GM08714 (cell line): Measurements from ENCODE around the gene SLC25A18.

Experiments used
- H3K4me3 ChIP-seq: fragments of 200-500 bp; sonication (Bioruptor generic); 2 replicates; pipeline ENCODE4 v1.5.1; 2014; ENCODE audit warnings: mild to moderate bottlenecking, low read length, inconsistent platforms
- ZNF274 ChIP-seq: IDR thresholded peaks from 2 replicates; pipeline ENCODE4 v1.6.1; 2012; ENCODE audit warnings: mild to moderate bottlenecking, low read depth, low read length

SLC25A18 gene

DNA sequence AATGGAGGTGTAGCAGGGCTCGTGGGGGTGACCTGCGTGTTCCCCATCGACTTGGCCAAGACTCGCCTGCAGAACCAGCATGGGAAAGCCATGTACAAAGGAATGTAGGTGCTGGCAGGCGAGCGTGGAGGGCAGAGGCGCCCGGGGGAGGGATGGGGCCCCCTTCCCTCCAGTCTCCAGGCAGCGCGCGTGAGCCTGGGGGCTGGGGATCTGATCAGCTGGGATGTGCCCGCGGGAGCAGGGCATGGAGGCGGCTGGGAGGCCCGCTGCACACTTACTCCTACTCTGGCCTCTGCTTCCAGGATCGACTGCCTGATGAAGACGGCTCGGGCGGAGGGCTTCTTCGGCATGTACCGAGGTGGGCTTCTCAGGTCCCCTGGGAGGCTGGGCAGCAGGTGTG is 17.8 kb downstream of the SLC25A18 start:
- no peak overlapping the region for H3K4me3 ChIP-seq
- no peak for TF ChIP-seq ZNF274

GRCh38 chr22:17581631-17582030 is 18.3 kb downstream of the SLC25A18 start:
- TF ChIP-seq ZNF274, result no peak
- no peak overlapping the region for H3K4me3 ChIP-seq

DNA sequence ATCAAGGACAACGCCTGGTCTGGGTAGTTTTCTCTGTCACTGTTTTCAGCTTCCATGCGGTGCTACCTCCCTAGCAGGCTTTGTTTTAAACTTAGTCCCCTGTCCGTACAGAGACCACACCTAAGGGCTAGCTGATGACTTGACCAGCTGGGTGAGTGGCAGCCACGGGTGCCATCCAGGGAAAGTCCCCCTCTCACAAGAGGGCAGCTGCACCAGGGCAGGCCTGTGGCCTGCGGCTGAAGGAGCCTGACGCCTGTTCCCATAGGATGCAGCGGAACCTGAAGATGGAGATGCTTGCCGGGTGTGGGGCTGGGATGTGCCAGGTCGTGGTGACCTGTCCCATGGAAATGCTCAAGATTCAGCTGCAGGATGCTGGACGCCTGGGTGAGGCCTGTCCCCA is 19.9 kb downstream of the SLC25A18 start:
- H3K4me3 ChIP-seq, result no peak overlapping the region
- TF ChIP-seq ZNF274, result no peak

GRCh38 chr22:17586831-17587440 is 23.6 kb downstream of the SLC25A18 start:
- TF ChIP-seq ZNF274, result no peak
- H3K4me3 ChIP-seq, result no peak overlapping the region

GRCh38 chr22:17587629-17588028 is 24.3 kb downstream of the SLC25A18 start:
- TF ChIP-seq ZNF274, result no peak

DNA sequence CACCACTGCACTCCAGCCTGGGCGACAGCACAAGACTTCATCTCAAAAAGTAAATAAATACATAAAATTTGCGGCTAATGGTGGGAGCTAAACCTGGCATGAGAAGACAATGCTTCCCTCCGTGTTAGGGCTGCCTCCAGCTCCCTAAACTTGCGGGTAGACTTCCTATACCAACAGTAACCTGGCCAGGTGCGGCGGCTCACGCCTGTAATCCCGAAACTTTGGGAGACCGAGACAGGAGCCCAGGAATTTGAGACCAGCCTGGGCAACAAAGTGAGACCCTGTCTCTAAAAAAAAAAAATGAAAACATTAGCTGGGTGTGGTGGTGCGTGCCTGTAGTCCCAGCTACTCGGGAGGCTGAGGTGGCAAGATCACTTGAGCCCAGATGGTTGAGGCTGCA is 25.3 kb downstream of the SLC25A18 start:
- TF ChIP-seq ZNF274, result no peak

More at GRCh38 chr22:17587629-17588028, 24.3 kb downstream of the SLC25A18 start:
- H3K4me3 ChIP-seq, result no peak overlapping the region

DNA sequence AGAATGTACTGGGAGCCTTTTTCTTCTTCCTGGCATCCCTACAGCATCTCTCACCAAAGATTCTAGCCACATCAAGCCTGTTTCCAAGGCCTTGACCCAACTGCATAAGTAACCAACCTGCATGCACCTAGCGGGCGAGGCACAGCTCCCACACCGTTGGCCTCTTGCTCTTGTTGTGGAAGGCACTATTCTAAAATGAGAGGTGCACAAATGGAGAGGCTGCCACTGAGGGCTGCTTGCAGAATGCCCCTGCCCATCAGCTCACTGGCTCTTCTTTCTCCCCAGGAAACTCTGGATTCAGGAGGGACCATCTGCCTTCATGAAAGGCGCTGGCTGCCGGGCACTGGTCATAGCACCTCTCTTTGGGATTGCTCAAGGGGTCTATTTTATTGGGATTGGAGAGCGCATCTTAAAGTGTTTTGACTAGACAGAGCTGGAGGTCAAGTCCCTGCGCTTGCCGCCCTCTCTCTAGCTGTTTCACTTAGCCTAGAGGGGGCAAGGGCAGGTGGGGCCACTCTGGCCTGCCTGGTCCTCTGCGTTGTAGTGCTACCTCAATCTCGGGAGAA is 26.6 kb downstream of the SLC25A18 start:
- TF ChIP-seq ZNF274, result no peak
- no peak overlapping the region for H3K4me3 ChIP-seq

More for the DNA sequence above, 25.3 kb downstream of the SLC25A18 start:
- no peak overlapping the region for H3K4me3 ChIP-seq

DNA sequence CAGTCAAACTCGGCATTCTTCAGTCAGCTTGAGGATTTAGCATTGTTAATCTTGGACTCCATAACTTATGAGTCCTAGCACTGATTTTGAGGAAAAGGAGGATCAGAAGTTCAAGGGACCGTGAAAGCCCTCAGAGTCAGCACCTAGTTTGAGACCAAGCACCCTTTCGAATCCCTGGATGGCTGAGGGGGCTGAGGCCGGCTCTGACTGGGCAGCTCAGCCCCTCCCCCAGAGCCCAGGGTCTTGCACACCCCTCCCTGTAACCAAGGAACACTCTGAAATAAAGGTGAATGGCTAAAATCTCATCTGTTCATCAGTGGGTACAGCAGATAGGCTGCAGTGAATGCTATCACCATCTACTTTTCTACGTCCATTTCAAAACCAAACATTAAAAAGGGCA is 27.3 kb downstream of the SLC25A18 start:
- no peak overlapping the region for H3K4me3 ChIP-seq
- TF ChIP-seq ZNF274, result no peak

DNA sequence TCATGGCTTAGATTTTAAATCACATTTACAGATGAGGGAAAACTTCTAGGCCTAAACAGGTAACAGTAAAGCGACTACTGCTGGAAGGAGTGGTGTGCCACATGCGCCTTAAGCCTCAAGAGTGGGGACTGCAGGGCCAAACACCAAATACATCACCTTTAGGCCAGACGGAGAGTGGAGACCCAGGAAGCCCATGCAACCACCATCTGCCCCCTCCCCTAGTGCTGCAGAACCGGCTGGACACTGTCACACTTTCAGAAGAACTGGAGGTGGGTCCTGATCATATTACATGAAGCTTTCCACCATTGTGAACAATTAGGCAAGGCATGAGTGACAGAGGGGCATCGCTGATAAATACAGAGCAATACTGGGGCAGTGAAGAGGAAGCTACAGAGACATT is 28.9 kb downstream of the SLC25A18 start:
- H3K4me3 ChIP-seq, result no peak overlapping the region
- no peak for TF ChIP-seq ZNF274

GRCh38 chr22:17596226-17596625 is 32.9 kb downstream of the SLC25A18 start:
- H3K4me3 ChIP-seq, result no peak overlapping the region

DNA sequence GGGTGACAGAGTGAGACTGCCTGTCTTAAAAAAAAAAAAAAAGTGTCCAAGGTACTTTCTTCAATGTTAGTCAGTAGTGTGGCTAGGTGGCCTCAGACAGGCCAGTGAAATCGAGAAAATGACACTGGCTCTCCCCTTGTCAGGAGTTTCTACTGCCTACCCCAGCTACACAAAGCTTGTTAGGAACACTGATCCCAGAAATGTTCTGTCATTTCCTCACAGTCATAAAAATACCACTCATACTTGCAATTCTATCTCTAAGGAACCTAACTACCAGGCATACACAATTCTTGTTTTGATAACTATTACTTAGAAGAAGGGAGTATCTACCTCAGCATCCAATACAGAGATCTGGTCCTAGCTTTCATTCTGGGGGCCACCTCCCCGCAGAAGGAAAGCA is 33.9 kb downstream of the SLC25A18 start:
- TF ChIP-seq ZNF274, result no peak
- H3K4me3 ChIP-seq, result no peak overlapping the region

More at GRCh38 chr22:17596226-17596625, 32.9 kb downstream of the SLC25A18 start:
- TF ChIP-seq ZNF274, result no peak

DNA sequence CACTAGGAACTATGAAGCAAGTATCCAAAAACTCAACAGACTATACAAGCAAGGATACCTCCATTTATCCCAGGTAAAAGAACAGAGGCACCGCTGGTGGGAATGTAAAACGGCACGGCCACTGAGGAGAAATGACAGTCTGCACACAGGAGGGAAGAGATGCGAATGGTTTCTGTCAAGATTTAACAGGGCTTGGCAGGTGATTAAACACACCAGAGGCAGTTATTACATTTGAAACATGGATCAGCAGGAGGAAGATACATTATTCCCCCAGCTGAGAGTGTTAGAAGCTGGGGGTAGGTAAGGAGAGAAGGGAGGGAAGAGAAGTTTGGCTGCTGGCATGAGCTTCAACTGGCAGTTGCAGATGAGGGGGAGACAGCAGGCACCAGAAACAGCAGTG is 35.0 kb downstream of the SLC25A18 start:
- H3K4me3 ChIP-seq, result no peak overlapping the region
- TF ChIP-seq ZNF274, result no peak

DNA sequence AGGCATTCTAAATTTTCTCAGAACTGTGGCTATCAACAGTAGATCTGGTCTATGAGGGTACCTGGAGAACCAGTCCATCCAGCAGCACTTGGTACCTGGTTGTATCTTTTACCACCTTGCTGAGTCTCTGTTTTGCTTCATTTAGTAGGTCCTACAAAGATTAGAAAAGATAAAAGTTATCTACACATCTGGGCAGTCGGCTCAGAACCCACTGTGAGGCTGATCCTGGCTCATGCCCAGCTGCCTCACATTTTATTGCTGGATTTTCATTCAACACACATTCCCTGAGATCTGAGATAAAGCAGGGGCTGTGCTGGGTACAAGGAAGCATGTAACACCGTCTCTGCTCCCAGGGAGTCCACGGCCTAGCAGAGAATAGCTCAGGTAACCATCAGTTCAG is 37.7 kb downstream of the SLC25A18 start:
- TF ChIP-seq ZNF274, result no peak

GRCh38 chr22:17603668-17604067 is 40.4 kb downstream of the SLC25A18 start:
- no peak for TF ChIP-seq ZNF274
- no peak overlapping the region for H3K4me3 ChIP-seq

More for the DNA sequence above, 37.7 kb downstream of the SLC25A18 start:
- H3K4me3 ChIP-seq, result no peak overlapping the region

DNA sequence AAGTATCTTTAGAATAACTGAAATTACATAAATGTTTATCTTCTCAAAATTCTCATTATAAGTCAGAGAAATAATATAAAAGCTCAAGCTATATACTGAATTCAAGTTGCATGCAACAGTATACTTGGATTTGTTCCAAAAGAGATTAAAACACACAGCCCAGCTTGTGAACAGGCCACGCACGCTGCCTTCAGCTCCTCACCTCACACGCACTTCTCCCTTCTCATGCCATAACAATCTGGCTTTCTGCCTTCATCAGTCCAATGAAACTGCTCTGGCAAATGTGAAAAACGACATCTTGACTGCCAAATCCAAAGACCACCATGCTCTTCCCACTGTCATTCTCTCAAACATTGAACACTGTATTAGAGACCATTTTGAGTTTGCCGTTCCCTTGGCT is 43.2 kb downstream of the SLC25A18 start:
- TF ChIP-seq ZNF274, result no peak
- H3K4me3 ChIP-seq, result no peak overlapping the region
